H9 (cell line): ENCODE measurements around the gene EPB41L4B. TPM values are rescaled to one million over a fixed set of nuclear protein-coding genes. Genes with fewer than 3 reads are reported as not detected.

Source experiments
- DNase-seq: peaks from one replicate; pipeline ENCODE4 v3.0.0-alpha.2; 2017
- H2AFZ ChIP-seq: one replicate; pipeline ENCODE4 v1.6.1; 2013; ENCODE audit warnings: mild to moderate bottlenecking, low read length, control low read depth, moderate library complexity
- H2AK5ac ChIP-seq: 2 replicates; pipeline ENCODE4 v1.6.1; 2013; ENCODE audit warnings: low read length, control low read depth, mixed read lengths; ENCODE audit not compliant: insufficient read length
- H2BK120ac ChIP-seq: one replicate; pipeline ENCODE4 v1.6.1; 2013; ENCODE audit warnings: low read depth, mild to moderate bottlenecking, low read length, control low read depth, inconsistent platforms; ENCODE audit not compliant: poor library complexity, severe bottlenecking
- H2BK12ac ChIP-seq: 2 replicates; pipeline ENCODE4 v1.6.1; 2013; ENCODE audit warnings: low read length, control low read depth, mixed read lengths, low read depth; ENCODE audit not compliant: insufficient read length
- H2BK15ac ChIP-seq: 2 replicates; pipeline ENCODE4 v1.6.1; 2013; ENCODE audit warnings: low read depth, low read length, control low read depth
- H2BK20ac ChIP-seq: one replicate; pipeline ENCODE4 v1.6.1; 2013; ENCODE audit warnings: low read depth, mild to moderate bottlenecking, low read length, control low read depth, inconsistent platforms; ENCODE audit not compliant: poor library complexity, severe bottlenecking
- H2BK5ac ChIP-seq: 2 replicates; pipeline ENCODE4 v1.6.1; 2013; ENCODE audit warnings: low read length, control low read depth, mixed read lengths; ENCODE audit not compliant: insufficient read length
- H3K14ac ChIP-seq: 2 replicates; pipeline ENCODE4 v1.6.1; 2013; ENCODE audit warnings: low read length, control low read depth; ENCODE audit not compliant: insufficient read depth
- H3K18ac ChIP-seq: 2 replicates; pipeline ENCODE4 v1.6.1; 2013; ENCODE audit warnings: low read depth, mild to moderate bottlenecking, mixed read lengths, low read length, control low read depth; ENCODE audit not compliant: insufficient read length
- H3K23ac ChIP-seq: 2 replicates; pipeline ENCODE4 v1.6.1; 2013; ENCODE audit warnings: low read length, control low read depth, mixed read lengths, low read depth; ENCODE audit not compliant: insufficient read length
- H3K23me2 ChIP-seq: 2 replicates; pipeline ENCODE4 v1.6.1; 2013; ENCODE audit warnings: low read depth, mild to moderate bottlenecking, mixed read lengths, low read length, control low read depth; ENCODE audit not compliant: insufficient read length, poor library complexity, severe bottlenecking
- H3K27ac ChIP-seq: 2 replicates; pipeline ENCODE4 v1.5.1; 2013; ENCODE audit warnings: low read length, control low read depth, mixed read lengths, low read depth; ENCODE audit not compliant: insufficient read length
- H3K27me3 ChIP-seq: 2 replicates; pipeline ENCODE4 v1.6.1; 2013; ENCODE audit warnings: low read length, control low read depth, inconsistent platforms; ENCODE audit not compliant: insufficient read depth
- H3K4ac ChIP-seq: 2 replicates; pipeline ENCODE4 v1.6.1; 2013; ENCODE audit warnings: low read depth, mild to moderate bottlenecking, control low read depth, inconsistent platforms, low read length, moderate library complexity
- H3K4me1 ChIP-seq: 2 replicates; pipeline ENCODE4 v1.6.1; 2013; ENCODE audit warnings: low read length, control low read depth, inconsistent platforms; ENCODE audit not compliant: insufficient read depth
- H3K4me2 ChIP-seq: 2 replicates; pipeline ENCODE4 v1.6.1; 2013; ENCODE audit warnings: low read length, control low read depth, mixed read lengths; ENCODE audit not compliant: insufficient read length, insufficient read depth
- H3K56ac ChIP-seq: 2 replicates; pipeline ENCODE4 v1.6.1; 2013; ENCODE audit warnings: low read depth, mild to moderate bottlenecking, mixed read lengths, low read length, control low read depth; ENCODE audit not compliant: insufficient read length
- H3K79me1 ChIP-seq: 2 replicates; pipeline ENCODE4 v1.6.1; 2013; ENCODE audit warnings: low read depth, mild to moderate bottlenecking, moderate library complexity, low read length, control low read depth, inconsistent platforms; ENCODE audit not compliant: insufficient read depth, poor library complexity, severe bottlenecking
- H3K79me2 ChIP-seq: 2 replicates; pipeline ENCODE4 v1.6.1; 2013; ENCODE audit warnings: low read length, control low read depth, inconsistent platforms; ENCODE audit not compliant: insufficient read depth
- H3K9ac ChIP-seq: 2 replicates; pipeline ENCODE4 v1.6.1; 2013; ENCODE audit warnings: low read length, control low read depth, mixed read lengths; ENCODE audit not compliant: insufficient read length; ENCODE audit errors: extremely low read depth
- H3K9me3 ChIP-seq: one replicate; pipeline ENCODE4 v1.6.1; 2013; ENCODE audit warnings: low read depth, low read length, inconsistent platforms; ENCODE audit not compliant: control insufficient read depth
- H3T11ph ChIP-seq: one replicate; pipeline ENCODE4 v1.6.1; 2013; ENCODE audit warnings: mild to moderate bottlenecking, low read length, control low read depth, inconsistent platforms
- H4K20me1 ChIP-seq: one replicate; pipeline ENCODE4 v1.6.1; 2013; ENCODE audit not compliant: control insufficient read depth, insufficient read length, insufficient read depth
- H4K5ac ChIP-seq: 2 replicates; pipeline ENCODE4 v1.6.1; 2013; ENCODE audit warnings: low read depth, mild to moderate bottlenecking, mixed read lengths, low read length, control low read depth; ENCODE audit not compliant: insufficient read length
- H4K8ac ChIP-seq: replicated peaks from 2 replicates; pipeline ENCODE4 v1.6.1; 2013; ENCODE audit warnings: low read length, control low read depth, mixed read lengths, low read depth; ENCODE audit not compliant: insufficient read length
- H4K91ac ChIP-seq: 2 replicates; pipeline ENCODE4 v1.6.1; 2013; ENCODE audit warnings: low read depth, mild to moderate bottlenecking, moderate library complexity, mixed read lengths, low read length, control low read depth; ENCODE audit not compliant: insufficient read length
- H3K27ac Mint-ChIP-seq, 3 experiments: 2 replicates in 2 of 3; 3 replicates in 1 of 3; pipeline ENCODE4 v1.8.0; 2020 to 2021; ENCODE audit warnings: mixed read lengths in 3 of 3, mild to moderate bottlenecking in 1 of 3, moderate library complexity in 1 of 3
- H3K27me3 Mint-ChIP-seq: 2 replicates; pipeline ENCODE4 v1.8.0; 2021; ENCODE audit warnings: low read depth, mild to moderate bottlenecking, moderate library complexity, mixed read lengths
- H3K36me3 Mint-ChIP-seq, 3 experiments: 2 replicates in 2 of 3; 3 replicates in 1 of 3; pipeline ENCODE4 v1.8.0; 2020 to 2021; ENCODE audit warnings: low read depth in 3 of 3, mixed read lengths in 3 of 3; ENCODE audit not compliant: insufficient read depth in 1 of 3
- H3K4me1 Mint-ChIP-seq, 2 experiments: 2 replicates each; pipeline ENCODE4 v1.8.0; 2020; ENCODE audit warnings: mixed read lengths in 2 of 2
- H3K4me3 Mint-ChIP-seq, 2 experiments: 2 replicates in 1 of 2; 3 replicates in 1 of 2; pipeline ENCODE4 v1.8.0; 2020 to 2021; ENCODE audit warnings: mild to moderate bottlenecking in 2 of 2, mixed read lengths in 2 of 2, moderate library complexity in 1 of 2
- H3K9me3 Mint-ChIP-seq, 2 experiments: 2 replicates in 1 of 2; 3 replicates in 1 of 2; pipeline ENCODE4 v1.8.0; 2020; ENCODE audit warnings: mild to moderate bottlenecking in 2 of 2, mixed read lengths in 2 of 2, moderate library complexity in 1 of 2
- WGBS: extraction: QIAGEN DNeasy Blood & Tissue Kit; methylation state at CpG from one replicate; pipeline ENCODE4 v1.1.7; 2013; ENCODE audit warnings: missing lambda C conversion rate, low lambda C conversion rate, mixed read lengths; ENCODE audit not compliant: insufficient read length; ENCODE audit errors: extremely low coverage; 5-methylcytosine and 5-hydroxymethylcytosine counted together
- total RNA-seq: library from RNA; stranded (reverse); gene quantifications from 2 replicates; pipeline ENCODE4 v1.2.1, GENCODE V29; 2021
- TF ChIP-seq, protein P1 (sequence below): fragments of 200-600 bp; sonication (generic); conservative IDR thresholded peaks from 3 replicates; pipeline ENCODE4 v1.8.0; 2021; ENCODE audit warnings: antibody characterized with exemption, mild to moderate bottlenecking

The EPB41L4B gene
- total RNA-seq, 1 experiment from 2014 or later = 18.9 TPM

DNA sequence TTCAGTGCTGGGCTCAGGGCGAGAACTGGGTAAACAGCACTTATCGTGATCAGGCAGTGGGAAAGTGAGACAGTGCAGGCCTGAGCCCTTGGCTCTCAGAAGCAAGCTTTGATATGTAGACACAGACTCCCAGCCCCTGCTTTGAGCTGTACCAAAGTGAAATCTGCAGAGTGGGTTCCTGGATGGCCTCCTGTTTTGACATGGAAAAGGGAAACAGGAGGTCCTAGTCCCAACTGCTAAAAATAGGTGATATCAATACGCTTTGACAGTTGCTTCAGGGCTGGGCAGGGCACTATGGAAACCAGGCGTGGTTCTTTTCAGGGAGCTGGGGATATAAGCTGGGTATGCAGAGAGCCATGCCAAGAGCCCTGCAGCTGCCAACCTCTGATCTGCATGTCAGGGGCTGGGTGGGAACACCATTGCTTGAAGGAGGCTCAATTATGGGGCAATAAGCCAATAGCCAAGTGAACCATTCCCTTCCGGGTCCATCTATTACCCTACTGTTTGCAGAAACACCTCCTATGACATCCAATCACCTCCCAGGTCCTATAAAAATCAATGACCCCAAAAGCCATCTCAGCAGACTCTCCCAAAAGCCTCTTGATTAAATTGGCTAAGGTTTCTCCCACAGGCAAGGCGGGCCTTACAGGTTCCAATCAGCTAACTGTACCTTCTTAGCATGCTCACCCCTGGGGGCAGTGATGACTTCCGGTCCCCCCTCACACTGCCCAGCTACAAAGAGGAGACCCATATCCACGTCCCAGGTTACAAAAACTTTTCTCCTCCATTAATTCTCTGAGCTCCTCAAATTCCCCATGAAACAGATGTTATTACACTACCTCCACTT, 45.8 kb downstream of the EPB41L4B start:
- H3K18ac ChIP-seq = no peak overlapping the region
- TF ChIP-seq, protein P1, sequence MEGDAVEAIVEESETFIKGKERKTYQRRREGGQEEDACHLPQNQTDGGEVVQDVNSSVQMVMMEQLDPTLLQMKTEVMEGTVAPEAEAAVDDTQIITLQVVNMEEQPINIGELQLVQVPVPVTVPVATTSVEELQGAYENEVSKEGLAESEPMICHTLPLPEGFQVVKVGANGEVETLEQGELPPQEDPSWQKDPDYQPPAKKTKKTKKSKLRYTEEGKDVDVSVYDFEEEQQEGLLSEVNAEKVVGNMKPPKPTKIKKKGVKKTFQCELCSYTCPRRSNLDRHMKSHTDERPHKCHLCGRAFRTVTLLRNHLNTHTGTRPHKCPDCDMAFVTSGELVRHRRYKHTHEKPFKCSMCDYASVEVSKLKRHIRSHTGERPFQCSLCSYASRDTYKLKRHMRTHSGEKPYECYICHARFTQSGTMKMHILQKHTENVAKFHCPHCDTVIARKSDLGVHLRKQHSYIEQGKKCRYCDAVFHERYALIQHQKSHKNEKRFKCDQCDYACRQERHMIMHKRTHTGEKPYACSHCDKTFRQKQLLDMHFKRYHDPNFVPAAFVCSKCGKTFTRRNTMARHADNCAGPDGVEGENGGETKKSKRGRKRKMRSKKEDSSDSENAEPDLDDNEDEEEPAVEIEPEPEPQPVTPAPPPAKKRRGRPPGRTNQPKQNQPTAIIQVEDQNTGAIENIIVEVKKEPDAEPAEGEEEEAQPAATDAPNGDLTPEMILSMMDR = no peak
- no peak overlapping the region for H2BK120ac ChIP-seq
- no peaks in the 10 kb centered on the region for H3K27me3 ChIP-seq
- H3K4me1 Mint-ChIP-seq = peaks cover 13 to 14% of the 10 kb centered on the region in 2 experiments
- no peak overlapping the region for H3K9ac ChIP-seq
- no peak overlapping the region for H3K14ac ChIP-seq
- no peak overlapping the region for H4K91ac ChIP-seq
- H2BK12ac ChIP-seq = no peak overlapping the region
- no peaks in the 10 kb centered on the region for H3K79me1 ChIP-seq
- H3K4me1 ChIP-seq = peaks cover 5% of the 10 kb centered on the region; the same call in 1 of the 2 replicates
- no peak overlapping the region for H2BK20ac ChIP-seq
- peaks cover 0 to 21% (median 11%) of the 10 kb centered on the region in 3 experiments; a peak in 4 of 7 replicates for H3K36me3 Mint-ChIP-seq
- H2AK5ac ChIP-seq = no peak overlapping the region
- no peak overlapping the region for H3K4me2 ChIP-seq
- H4K5ac ChIP-seq = no peak overlapping the region
- H2BK5ac ChIP-seq = no peak overlapping the region
- H3K23me2 ChIP-seq = no peaks in the 10 kb centered on the region
- no CpG with 5 or more reads among the region's 8 CpGs for WGBS
- H3K27me3 Mint-ChIP-seq = no peaks in the 10 kb centered on the region
- no peak overlapping the region for H2AFZ ChIP-seq
- H4K8ac ChIP-seq = no peak overlapping the region
- no peaks in the 10 kb centered on the region for H3K79me2 ChIP-seq
- H3K56ac ChIP-seq = no peak overlapping the region
- H3K27ac ChIP-seq = no peak overlapping the region
- H3K4me3 Mint-ChIP-seq = no peak overlapping the region
- no peak for DNase-seq
- no peaks in the 10 kb centered on the region for H3K9me3 Mint-ChIP-seq
- no peaks in the 10 kb centered on the region for H3K9me3 ChIP-seq
- no peak overlapping the region for H3T11ph ChIP-seq
- H3K4ac ChIP-seq = no peak overlapping the region
- no peak overlapping the region for H2BK15ac ChIP-seq
- H4K20me1 ChIP-seq = no peaks in the 10 kb centered on the region
- peak overlapping the region in 1 of 3 experiments; percentile 15; a peak in 1 of 7 replicates for H3K27ac Mint-ChIP-seq
- no peak overlapping the region for H3K23ac ChIP-seq
